Skin epidermis (tissue), 12 donors: ENCODE measurements around the gene STING1.
"Not testable (repeated sequence)": the region's sequence is repeated elsewhere in the genome, so short reads cannot be mapped to it uniquely, and the experiment has no call there.

ENCODE experiments used
- H3K27ac ChIP-seq, 21 experiments: fragments of 200-600 bp; sonication (generic) in 11 of 21; one replicate each; pipeline ENCODE4 v1.5.0; 2020; ENCODE audit warnings: mild to moderate bottlenecking in 3 of 21, inconsistent platforms in 2 of 21, moderate library complexity in 2 of 21
- H3K4me3 ChIP-seq, 7 experiments: fragments of 200-600 bp; sonication (generic) in 2 of 7; one replicate each; pipeline ENCODE4 v1.5.0; 2020; ENCODE audit warnings: inconsistent platforms in 2 of 7, mild to moderate bottlenecking in 2 of 7, moderate library complexity in 1 of 7

Gene STING1

DNA sequence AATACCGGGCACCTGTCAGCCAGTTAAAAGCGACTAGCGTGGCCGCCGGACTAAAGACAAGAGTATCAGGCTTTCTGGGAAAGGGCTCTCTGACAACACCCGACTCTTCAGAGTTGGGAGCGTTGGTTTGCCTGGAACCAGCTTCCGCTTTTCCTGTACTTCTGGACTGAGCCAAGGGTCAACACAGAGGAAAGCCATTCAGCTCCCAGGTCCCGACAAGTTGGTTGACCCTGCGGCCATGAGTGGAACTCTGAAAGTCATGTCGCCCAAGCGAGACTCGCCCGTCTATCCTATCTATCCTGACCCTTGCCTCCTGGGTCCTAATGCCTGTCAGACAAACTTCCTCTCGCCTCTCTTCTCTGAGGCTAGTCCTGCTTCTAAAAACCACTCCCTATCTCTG, 21.3 kb upstream of the STING1 start:
- peak overlapping the region in 1 of 7 experiments; percentile 0 for H3K4me3 ChIP-seq

DNA sequence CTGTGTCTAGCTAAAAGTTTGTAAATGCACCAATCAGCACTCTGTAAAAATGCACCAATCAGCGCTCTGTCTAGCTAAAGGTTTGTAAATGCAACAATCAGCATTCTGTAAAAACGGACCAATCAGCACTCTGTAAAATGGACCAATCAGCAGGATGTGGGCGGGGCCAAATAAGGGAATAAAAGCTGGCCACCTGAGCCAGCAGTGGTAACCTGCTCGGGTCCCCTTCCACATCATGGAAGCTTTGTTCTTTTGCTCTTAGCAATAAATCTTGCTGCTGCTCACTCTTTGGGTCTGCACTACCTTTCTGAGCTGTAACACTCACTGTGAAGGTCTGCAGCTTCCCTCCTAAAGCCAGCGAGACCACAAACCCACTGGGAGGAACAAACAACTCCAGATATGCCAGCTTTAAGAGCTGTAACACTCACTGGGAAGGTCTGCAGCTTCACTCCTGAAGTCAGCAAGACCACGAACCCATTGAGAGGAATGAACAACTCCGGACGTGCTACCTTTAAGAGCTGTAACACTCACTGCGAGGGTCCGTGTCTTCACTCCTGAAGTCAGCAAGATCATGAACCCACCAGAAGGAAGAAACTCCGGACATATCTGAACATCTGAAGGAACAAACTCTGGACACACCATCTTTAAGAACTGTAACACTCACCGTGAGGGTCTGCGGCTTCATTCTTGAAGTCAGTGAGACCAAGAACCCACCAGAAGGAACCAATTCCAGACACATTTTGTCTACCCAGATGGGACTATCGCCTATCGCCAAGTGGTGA, 20.7 kb upstream of the STING1 start:
- not testable (repeated sequence) for H3K27ac ChIP-seq, H3K4me3 ChIP-seq

More for the DNA sequence above, 21.3 kb upstream of the STING1 start:
- not testable (repeated sequence) for H3K27ac ChIP-seq

DNA sequence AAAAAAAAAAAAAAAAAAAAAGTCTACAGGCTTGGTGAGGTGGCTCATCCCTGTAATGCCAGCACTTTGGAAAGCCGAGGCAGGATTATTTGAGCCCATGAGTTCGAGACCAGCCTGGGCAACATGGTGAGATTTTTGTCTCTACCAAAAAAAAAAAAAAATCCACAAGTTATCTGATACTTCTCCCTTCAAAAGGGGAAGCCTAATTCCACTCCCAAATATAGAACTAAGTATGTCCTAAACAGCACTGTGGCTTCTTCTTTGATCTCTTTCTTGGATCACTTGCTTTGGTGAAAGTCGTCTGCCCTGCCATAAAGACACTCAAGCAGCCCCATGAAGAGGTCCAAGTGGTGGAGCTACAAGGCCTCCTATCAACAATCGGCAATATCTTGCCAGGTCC, 18.8 kb upstream of the STING1 start:
- no peak overlapping the region for H3K27ac ChIP-seq
- no peak overlapping the region for H3K4me3 ChIP-seq

DNA sequence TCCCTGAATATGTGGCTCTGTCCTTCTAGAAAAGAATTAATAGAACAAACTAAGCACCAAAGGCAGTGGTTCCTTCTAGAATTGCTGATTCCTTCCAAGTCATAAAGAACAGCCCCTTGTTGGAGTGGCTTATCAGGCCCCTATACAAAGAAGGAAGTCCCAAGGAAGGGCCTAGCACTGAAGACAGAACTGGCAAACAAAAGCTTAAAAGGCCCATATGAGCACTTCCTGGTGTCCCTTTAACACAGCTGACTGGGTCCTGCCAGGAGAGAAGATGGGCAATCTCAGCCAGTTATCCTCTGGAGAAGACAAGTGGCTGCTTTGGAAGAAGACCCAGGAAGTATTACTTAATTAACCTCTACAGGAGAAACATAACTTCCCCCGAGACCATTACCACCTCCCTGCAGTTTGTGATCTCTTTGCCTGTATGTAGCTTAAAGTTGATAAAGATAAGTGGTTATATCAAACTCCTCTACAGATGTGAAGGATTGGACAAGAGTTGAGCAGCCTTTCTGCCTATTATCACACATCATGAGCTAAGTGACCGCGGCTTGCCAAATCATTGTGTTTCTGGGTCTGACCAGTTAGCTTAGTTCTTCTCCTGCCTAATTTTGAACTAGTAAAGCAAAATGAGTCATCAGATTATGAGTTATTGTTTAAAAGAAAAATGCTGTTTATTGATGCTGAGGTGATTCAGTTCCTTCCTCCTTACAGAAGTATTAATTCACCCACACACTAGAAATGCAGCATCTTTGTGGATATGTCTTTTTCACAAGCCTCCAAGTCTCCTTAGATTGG, 13.3 kb upstream of the STING1 start:
- Histone ChIP-seq H3K27ac (peak overlapping the region in 10 of 21 experiments; percentile 2 to 72 (median 35)), H3K4me3 (no peak overlapping the region)

DNA sequence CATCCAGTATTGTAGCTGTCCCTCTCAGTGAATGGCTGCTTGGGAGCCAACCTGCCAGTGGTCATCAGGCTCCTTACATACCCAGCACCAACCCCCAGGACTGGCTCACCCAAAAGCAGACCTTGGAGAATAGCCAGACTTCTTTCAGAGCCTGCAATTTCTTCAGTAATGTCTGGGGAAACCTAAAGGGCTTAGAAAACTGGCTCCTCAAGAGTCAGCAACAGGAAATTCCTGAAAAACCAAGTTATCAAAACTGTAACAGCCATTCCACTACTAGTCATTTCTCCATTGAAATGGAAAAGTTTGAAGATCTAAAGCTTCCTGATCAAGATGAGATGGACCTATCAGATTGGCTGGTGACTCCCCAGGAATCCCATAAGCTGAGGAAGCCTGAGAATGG, 12.3 kb upstream of the STING1 start:
- no peak overlapping the region for H3K4me3 ChIP-seq
- H3K27ac ChIP-seq = peak overlapping the region in 8 of 21 experiments; percentile 3 to 72 (median 40)

DNA sequence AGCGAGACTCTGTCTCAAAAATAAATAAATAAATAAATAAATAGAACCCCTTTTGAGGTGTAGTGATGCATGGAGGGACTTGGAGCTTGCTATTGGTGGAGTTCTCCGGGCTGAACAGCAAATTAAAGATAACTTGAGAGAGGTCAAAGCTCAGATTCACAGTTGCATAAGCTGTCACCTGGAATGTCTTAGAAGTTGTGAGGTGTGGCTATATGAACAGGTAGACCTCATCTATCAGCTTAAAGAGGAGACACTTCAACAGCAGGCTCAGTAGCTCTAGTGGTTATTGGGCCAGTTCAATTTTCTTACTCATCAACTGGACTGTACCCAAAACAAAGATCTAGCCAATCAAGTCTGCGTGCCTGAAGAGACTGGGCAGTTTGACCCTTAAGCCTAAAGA, 11.7 kb upstream of the STING1 start:
- Histone ChIP-seq H3K27ac (peak overlapping the region in 2 of 21 experiments; percentile 3 to 5), H3K4me3 (no peak overlapping the region)

DNA sequence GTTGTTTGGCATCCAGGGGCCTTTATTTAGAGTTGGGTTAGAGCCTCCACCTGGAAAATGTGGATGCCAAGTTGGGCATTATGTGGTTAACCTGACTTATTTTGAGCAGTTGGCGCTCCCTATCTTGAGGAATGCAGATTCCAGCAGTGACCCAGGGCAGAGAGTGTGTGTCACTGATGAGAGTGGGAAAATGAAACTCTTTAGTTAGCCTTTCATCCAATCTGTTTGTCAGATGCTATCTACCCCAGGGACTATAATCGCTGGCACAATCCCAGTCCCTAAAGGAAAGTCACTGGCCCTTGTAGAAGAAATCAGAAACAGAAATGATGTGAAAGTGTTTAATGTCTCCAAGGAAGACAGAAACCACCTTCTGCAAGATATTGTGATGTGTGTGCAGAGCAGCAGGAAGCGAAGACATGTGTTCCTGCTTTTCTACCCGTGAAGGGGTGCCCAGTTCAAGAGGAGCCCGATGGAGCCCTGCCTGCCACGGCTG, 10.2 kb upstream of the STING1 start:
- peak overlapping the region in 2 of 21 experiments; percentile 11 to 23 for H3K27ac ChIP-seq
- no peak overlapping the region for H3K4me3 ChIP-seq

DNA sequence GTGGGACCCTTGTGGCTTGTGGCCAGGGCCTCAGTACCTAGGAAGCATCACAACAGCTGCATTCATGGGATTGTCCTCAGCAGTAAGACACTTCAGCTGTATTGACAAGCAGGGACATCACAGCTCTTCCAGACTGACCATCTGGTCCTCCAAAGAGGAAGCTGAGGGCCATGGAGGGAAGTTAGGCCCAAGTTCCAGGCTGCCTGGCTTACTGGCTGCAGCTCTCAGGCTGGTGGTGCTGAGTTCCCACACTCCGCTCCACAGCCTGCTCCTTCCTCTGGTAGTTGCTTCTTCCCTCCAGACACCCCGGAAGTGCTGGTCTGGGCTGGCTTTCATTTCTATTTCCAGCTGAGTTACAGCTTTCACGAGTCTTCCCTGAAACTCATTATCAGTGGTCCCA, 5.7 kb upstream of the STING1 start:
- Histone ChIP-seq H3K4me3 (no peak overlapping the region), H3K27ac (peak overlapping the region in 7 of 21 experiments; percentile 31 to 76 (median 55))

DNA sequence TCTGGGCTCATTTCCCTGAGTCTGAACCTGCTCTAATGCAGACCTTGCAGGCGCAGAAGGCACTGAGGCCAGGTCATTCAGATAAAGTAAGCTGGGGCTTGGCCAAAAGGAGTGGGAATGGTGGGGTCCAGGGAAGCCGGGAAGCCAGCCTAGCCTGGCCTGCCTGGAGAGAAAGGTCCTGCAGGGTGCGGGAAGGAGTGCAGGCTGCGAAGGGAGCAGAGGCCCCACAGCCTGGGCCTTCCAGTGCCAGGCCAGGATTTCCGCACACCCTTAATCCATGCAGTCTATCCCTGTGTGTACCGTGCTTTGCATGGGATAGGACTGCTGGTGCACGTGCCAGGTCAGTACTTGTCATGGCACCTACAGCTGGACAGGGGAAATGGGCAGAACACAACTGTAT, 3.6 kb upstream of the STING1 start:
- Histone ChIP-seq H3K4me3 (no peak overlapping the region), H3K27ac (peak overlapping the region in 3 of 21 experiments; percentile 15 to 56 (median 43))

DNA sequence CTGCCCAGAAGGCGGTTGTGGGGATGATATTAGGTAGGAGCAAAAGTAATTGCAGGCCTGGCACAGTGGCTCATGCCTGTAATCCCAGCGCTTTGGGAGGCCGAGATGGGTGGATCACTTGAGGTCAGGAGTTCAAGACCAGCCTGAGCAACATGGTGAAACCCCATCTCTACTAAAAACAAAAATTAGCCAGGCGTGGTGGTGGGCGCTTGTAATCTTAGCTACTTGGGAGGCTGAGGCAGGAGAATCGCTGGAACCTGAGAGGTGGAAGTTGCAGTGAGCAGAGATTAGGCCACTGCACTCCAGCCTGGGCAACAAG, 291 bp upstream of the STING1 start:
- H3K4me3 ChIP-seq = peak overlapping the region in 5 of 7 experiments; percentile 36 to 52 (median 47)
- peak overlapping the region; percentile 63 to 99 (median 94) for H3K27ac ChIP-seq

DNA sequence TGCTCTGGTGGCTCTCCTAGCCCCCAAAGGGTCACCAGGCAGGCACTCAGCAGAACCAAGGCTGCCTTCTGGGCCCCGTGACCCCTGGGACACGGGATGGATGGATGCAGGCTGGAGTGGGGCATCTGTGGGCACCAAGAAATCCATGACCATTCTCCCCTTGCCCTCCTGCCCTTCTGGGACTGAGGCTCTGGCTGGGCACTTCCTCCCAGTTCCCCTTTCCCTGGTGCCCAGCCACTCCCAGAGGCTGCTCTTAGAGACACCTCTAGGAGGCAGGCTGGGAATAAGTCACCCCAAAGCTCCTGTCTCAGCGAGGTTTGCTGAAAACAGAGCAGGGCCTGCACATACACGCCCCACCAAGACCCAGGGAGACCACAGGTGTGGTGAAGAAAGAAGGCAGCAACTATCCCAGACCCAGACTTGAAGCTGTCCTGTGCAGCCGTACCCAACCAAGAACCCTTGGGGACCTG, 943 bp downstream of the STING1 start:
- H3K27ac ChIP-seq = peak overlapping the region; percentile 63 to 99 (median 94)
- H3K4me3 ChIP-seq = peak overlapping the region; percentile 36 to 72 (median 47)

DNA sequence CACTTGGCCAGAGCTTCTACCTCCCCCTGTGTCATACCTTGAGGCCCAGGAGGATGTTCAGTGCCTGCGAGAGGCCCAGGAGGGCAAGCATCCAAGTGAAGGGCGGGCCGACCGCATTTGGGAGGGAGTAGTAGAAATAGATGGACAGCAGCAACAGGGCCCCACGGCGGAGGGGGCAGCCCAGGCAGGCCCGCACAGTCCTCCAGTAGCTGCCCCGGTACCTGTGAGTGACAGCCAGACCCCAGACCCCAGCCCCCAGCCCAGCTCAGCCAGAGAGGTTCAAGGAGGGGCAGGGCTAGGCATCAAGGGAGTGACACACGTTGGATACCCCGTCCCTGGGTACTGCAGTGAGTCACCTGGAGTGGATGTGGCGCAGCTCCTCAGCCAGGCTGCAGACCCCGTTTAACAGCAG, 1.4 kb downstream of the STING1 start:
- Histone ChIP-seq H3K27ac (peak overlapping the region; percentile 63 to 99 (median 94)), H3K4me3 (peak overlapping the region; percentile 36 to 72 (median 47))

DNA sequence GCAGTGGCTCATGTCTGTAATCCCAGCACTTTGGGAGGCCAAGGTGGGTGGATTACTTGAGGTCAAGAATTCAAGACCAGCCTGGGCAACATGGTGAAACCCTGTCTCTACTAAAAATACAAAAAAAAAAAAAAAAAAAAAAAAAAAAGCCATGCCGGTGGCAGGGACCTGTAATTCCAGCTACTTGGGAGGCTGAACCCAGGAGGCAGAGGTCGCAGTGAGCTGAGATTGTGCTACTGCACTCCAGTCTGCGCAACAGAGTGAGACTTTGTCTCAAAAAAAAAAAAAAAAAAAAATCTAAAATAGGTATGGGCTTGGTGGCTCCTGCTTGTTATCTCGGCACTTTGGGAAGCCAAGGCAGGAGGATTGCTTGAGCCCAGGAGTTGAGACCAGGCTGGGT, 2.8 kb downstream of the STING1 start:
- not testable (repeated sequence) for H3K4me3 ChIP-seq
- peak overlapping the region in 3 of 21 experiments; percentile 18 to 98 (median 41) for H3K27ac ChIP-seq

DNA sequence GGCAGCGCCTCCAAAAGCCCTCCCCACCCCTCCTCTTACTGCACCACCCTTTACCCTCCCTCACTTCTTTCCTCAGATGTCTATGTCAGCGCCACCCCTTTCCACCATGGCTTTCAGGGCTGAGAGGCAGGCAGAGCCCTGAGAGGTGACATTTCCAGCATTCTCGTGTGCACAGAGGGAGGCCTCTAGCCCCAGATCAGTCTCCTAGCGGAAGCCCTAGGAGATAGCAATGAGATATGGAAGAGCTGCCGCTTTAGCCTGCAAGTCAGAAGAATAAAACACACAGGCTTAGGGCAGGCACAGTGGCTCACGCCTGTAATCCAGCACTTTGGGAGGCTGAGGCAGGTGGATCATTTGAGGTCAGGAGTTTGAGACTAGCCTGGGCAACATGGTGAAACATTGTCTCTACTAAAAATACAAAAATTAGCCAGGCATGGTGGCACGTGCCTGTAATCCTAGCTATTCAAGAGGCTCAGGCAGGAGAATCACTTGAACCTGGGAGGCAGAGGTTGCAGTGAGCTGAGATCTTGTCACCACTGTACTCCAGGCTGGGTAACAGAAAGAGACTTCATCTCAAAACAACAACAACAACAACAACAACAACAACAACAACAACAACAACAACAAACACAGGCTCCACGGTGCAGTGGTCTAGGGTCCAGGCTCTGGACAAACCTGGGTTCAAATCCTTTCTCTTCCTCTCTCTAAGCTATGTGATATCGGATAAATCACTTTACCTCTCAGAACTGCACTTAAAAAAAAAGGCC, 3.7 kb downstream of the STING1 start:
- peak overlapping the region in 4 of 21 experiments; percentile 30 to 98 (median 38) for H3K27ac ChIP-seq
- H3K4me3 ChIP-seq = not testable (repeated sequence)

DNA sequence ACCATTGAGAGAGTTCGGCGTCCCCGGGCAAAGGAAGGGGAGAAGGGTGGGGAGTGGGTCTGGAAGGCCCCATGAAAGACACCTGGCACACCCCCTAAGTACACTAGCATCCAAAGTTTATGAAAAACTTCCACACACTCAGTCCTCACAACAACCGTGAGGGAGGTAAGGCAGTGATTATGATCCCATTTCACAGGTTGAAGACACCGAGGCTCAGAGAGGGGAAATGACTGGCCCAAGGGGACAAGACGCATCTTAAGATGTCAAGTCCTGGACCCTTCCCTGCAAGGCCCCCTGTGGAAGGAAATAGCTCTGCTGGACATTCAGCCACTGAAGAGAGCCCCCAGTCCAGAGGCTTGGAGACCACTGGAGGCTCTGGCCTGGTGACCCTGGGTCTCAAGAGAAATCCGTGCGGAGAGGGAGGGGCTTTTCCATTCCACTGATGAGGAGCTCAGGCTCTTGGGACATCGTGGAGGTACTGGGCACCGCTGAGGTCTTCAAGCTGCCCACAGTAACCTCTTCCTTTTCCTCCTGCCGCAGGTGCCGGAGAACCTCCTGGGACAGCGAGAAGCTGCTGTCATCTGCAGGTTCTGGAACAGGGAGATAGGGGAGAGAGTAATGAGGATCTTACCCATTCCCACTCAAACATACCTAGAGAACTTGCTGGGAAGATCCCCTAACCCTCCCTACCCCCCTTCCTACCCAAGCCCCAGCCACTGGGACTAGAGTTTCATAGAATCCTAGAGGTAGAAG, 6.5 kb downstream of the STING1 start:
- H3K27ac ChIP-seq = peak overlapping the region in 4 of 21 experiments; percentile 15 to 71 (median 35)

DNA sequence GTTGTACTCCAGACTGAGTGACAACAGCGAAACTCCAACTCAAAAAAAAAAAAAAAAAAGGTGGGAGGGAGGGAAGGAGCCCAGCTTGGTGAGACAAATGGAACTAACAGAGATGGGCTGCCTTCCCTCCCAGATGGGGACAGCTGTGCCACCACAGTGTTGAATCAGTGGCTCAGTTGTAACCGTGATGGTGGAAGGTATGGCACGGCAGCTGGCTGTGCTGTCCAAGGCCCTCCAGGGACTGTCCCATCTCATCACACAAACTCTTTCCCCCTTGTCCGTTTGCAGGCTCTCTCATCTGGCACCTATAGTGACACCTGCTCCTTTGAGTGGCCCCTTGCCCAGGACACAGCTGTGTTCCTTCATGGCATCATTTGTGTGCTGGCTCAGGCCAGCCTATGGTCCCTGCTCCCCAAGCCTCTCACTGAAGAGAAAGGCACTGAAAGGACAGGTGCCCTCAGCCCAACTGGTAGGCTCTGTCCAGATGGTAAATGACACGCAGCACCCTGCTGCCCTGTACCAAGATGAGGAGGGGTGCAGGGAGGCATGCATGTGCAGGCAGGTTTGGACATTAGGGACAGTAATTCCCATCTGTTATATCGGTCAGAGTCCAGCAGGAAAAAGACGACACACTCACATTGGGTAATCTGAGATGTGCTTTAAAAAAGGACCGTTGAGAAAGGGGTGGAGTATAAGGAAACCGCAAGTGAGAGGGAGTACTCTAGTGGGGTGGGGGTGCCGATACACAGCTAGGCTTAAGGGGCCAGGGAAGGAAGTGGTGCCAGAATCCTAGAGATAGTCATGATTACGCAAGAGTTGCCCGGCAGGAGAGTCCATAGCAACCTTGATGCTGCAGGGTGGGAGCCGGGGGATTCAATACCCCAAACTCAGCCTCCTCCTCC, 7.4 kb downstream of the STING1 start:
- Histone ChIP-seq H3K27ac (peak overlapping the region in 8 of 21 experiments; percentile 15 to 71 (median 40)), H3K4me3 (no peak overlapping the region)

More for the DNA sequence above, 6.5 kb downstream of the STING1 start:
- H3K4me3 ChIP-seq = no peak overlapping the region

DNA sequence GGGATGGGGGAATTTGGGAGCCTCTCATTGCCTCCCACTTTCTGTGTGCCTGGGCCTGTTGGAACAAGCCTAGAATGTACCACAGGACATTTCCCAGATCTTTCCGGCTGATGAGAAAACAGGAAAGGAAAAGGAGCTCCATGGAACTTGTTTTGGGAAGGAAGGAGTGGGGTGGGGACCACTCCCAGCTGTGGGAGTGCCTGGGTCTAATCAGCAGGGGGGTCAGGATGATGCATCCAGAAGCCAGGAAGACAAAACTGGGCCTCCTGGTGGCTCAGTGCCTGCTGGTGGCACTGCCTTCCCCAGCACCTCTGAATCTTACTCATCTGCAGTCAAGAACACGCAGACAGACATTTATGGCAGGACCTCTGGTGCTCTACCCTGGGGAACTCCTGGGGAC, 9.0 kb downstream of the STING1 start:
- Histone ChIP-seq H3K27ac (peak overlapping the region in 18 of 21 experiments; percentile 6 to 80 (median 44)), H3K4me3 (no peak overlapping the region)

DNA sequence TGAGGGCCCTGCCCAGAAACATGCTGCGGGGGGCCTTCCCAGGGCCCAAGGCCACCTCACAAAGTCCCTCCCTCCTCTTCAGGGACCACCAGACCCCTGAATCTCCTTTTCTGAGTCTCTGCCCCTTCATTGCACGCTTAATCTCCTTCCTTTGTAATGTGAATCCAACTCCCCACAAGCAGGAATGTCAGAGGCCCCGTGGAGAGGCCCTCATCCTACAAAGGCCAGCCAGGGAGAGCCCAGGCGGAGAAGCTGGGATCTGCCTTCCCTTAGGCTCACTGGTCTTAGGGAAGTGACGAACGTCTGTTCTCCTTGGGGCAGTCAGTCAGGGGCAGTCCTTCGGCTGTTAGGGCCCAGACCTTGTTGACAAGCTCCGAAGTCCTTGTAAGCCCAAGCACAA, 9.5 kb downstream of the STING1 start:
- H3K4me3 ChIP-seq = no peak overlapping the region
- H3K27ac ChIP-seq = peak overlapping the region in 19 of 21 experiments; percentile 6 to 80 (median 54)
